Measurements from ENCODE around the gene ZNF524. TPM values are rescaled to one million over a fixed set of nuclear protein-coding genes. Genes with fewer than 3 reads are reported as not detected.

ZNF524 gene
- total RNA-seq, 2 donors from 2014 or later, result 30.4 to 33.9 TPM

GRCh38 chr19:55645512-55645881, 45.4 kb downstream of the ZNF524 start:
- no peak overlapping the region for H3K4me3 ChIP-seq
- no peaks in the 10 kb centered on the region for H3K36me3 ChIP-seq
- intact Hi-C loops (cut with DNase I), result no loop called here
- H3K9ac ChIP-seq (ENCODE audit: low read depth in 2 of 2, low read length in 2 of 2), result no peak overlapping the region
- no peak for TF ChIP-seq CTCF (IDR thresholded peaks at IDR 0.05)
- H3K27ac ChIP-seq, result no peak overlapping the region
- H3K27me3 ChIP-seq, result no peaks in the 10 kb centered on the region
- H3K9me3 ChIP-seq, result no peaks in the 10 kb centered on the region
- H3K4me1 ChIP-seq, result peaks cover 27% of the 10 kb centered on the region
- no peak for DNase-seq

GRCh38 chr19:55646889-55647731, 47.0 kb downstream of the ZNF524 start:
- no peak for TF ChIP-seq CTCF (IDR thresholded peaks at IDR 0.05)
- Histone ChIP-seq H3K4me1 (peaks cover 22% of the 10 kb centered on the region), H3K9ac (ENCODE audit: low read depth in 2 of 2, low read length in 2 of 2) (peak overlapping the region; percentile 74 to 75), H3K27me3 (no peaks in the 10 kb centered on the region), H3K9me3 (no peaks in the 10 kb centered on the region), H3K36me3 (no peaks in the 10 kb centered on the region), H3K27ac (peak overlapping the region; percentile 10), H3K4me3 (peak overlapping the region; percentile 51)
- intact Hi-C loops (cut with DNase I), result no loop called here
- DNase-seq, result no peak

- Histone ChIP-seq H3K4me3 (peak within 1 kb of the TSS; percentile 51), H3K4me1 (peaks cover 14% of the 10 kb centered on the region), H3K27ac (peak within 1 kb of the TSS; percentile 10), H3K9ac (ENCODE audit: low read depth in 2 of 2, low read length in 2 of 2) (peak within 1 kb of the TSS; percentile 74 to 75), H3K9me3 (no peaks in the 10 kb centered on the region), H3K27me3 (no peaks in the 10 kb centered on the region), H3K36me3 (no peaks in the 10 kb centered on the region)
- TF ChIP-seq CTCF (IDR thresholded peaks at IDR 0.05), result no peak
- peak; percentile 63 for DNase-seq
- intact Hi-C loops (cut with DNase I), result no loop called here
Measured at GRCh38 chr19:55647732-55648584, 47.9 kb downstream of the ZNF524 start, which contains the start of gene CCDC106. TSS of gene CCDC106 (plus strand) at chr19:55648212. CDS start at chr19:55649047, 835 bp downstream.

GRCh38 chr19:55648585-55649267, 48.6 kb downstream of the ZNF524 start:
- Histone ChIP-seq H3K4me3 (peak overlapping the region; percentile 51), H3K4me1 (peaks cover 13% of the 10 kb centered on the region), H3K27ac (peak overlapping the region; percentile 10), H3K9me3 (no peaks in the 10 kb centered on the region), H3K36me3 (no peaks in the 10 kb centered on the region), H3K9ac (ENCODE audit: low read depth in 2 of 2, low read length in 2 of 2) (peak overlapping the region; percentile 74 to 75), H3K27me3 (no peaks in the 10 kb centered on the region)
- intact Hi-C loops (cut with DNase I), result no loop called here
- TF ChIP-seq CTCF (IDR thresholded peaks at IDR 0.05), result no peak
- DNase-seq, result no peak

Data from colonic mucosa (tissue), 4 donors.